GM21367 (cell line): ENCODE data around the gene LEFTY1.
"Not testable (repeated sequence)": the region's sequence is repeated elsewhere in the genome, so short reads cannot be mapped to it uniquely, and the experiment has no call there.

Source experiments
- ATAC-seq: cut with Tn5 transposase; IDR thresholded peaks from one replicate; pipeline ENCODE4 v1.9.1; 2021; ENCODE audit not compliant: unreplicated experiment

LEFTY1 gene

GRCh38 chr1:225850370-225850769 lies 38.6 kb downstream of the LEFTY1 start:
- ATAC-seq: no peak

DNA sequence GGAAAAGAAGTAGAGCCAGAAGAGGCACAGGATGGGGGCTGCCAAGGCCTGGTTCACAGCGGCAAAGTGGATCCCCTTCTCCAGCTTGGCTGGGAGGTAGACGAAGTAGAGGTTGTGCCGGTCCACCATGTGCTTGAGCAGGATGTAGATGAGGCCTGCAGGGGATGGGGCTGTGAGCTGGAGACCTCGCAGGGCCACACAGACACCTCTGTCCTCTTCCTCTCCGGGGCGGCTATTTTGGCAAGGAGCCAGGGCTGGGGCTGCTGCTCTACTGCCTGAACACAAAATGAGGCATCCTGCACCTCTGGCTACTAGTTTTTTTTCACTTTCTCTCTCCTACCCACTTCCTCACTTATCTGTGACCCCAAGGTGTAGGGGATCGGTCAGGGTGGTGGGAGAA lies 39.0 kb downstream of the LEFTY1 start:
- no peak for ATAC-seq

GRCh38 chr1:225848030-225848955 lies 40.7 kb downstream of the LEFTY1 start:
- peak; percentile 58 for ATAC-seq

DNA sequence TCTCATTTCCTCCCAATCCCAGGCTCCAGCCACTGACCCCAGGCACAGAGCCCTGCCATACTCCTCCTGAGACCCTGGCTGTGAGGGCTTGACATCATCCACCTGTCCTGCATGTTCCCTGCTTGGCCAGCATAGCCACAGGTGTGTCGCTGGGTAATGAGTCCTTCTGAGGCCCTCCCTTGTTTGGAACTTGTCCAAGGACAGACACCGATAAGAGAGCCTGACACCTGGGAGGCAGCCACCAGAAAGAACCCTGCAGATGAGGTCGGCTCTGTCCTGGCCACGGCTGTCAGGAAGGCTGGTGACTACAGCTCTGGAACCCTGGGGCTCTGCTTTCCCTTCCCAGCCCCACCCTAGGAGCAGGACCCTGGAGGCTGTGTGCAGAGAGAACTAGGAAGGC lies 41.3 kb downstream of the LEFTY1 start:
- peak; percentile 1 for ATAC-seq

DNA sequence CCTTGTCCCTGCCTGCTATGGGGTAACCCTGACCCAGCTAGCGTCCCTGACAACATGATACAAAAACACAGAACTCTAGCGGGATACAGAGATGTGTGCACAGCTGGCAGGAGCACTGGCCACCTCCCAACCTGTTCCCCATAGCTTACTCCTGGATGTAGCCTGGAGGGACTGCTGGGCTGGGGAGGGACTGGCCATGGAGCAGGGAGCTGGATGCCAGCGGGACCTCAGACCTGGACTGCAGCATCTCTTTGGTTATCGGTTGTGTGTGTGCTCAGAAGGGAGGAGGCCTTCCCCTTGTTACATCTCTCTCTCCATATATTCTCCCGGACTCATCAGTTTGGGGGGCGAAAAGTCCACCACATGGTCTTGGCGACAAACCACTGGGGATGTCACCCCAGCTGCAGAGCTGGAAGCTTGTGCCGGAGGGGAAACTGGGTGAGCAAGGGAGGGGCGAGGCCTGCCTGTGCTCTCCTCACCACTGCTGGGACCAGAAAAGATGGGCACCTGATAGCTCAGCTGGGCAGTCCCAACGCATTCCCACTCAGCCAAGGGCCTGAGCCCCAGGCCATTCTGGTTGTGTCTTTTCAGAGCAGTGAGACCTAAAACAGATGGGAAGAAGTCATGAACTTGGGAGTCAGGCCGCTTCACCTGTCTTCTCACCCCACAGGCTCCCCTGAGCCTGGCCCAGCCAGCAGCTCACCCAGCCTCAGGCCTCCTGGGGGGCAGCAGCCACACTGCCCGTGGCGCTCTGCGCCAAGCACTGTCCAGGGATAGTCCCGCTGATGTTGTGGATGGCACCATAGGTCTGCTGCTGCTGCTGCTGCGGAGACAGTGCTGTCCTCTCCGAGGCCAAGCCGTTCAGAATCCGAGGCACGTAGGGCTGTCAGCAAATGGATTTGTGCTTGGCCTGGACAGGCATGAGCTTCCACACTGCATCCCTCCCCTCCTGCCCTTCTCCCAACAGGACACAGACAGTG lies 42.3 kb downstream of the LEFTY1 start:
- ATAC-seq: no peak

GRCh38 chr1:225845571-225846259 lies 43.2 kb downstream of the LEFTY1 start:
- no peak for ATAC-seq

DNA sequence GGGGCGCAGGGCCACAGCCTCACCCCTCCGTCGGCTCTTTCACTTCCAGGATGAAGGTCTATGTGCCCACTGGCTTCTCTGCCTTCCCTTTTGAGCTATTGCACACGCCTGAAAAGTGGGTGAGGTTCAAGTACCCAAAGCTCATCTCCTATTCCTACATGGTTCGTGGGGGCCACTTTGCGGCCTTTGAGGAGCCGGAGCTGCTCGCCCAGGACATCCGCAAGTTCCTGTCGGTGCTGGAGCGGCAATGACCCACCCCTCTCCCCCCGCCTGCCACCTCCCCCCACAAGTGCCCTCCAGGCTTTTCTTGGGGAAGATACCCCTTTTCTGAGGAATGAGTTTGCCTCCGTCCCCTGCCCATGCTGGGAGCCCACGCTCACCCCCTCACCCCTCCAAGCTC lies 43.8 kb downstream of the LEFTY1 start:
- no peak for ATAC-seq

DNA sequence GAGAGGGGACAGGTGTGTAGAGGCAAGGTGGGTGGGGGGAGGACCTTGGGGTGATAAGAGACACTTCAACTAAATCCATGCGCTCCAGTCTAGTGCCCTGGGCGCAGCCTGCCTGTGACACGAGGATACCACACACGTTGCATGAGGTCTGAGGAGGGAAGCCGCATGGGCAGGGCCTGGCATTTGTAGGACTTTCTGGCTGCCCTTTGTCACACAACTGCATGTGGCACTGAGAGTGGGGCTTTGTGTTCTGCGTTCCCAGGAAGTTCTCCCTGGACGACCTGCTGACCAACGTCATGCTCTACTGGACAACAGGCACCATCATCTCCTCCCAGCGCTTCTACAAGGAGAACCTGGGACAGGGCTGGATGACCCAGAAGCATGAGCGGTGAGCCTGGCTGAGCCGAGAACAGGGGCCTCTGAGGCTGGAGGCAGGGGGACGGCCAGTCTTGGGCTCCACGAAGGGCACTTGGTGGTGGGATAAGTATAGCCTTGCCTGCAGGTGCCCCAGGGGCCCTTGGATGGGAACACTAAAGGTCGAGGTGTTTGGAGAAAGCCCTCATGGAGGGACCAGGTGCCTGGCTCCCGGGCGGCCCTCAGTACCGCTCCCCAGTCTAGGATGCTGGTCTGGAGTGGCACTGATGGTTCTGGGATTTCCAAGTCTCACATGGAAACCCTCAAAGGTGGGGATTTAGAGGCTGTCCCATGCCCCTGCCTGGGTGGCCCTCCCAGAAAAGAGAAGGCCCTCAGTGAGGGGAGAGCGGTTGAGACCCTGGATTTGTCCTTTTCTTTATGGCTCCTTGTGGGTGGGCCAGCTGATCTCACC lies 44.5 kb downstream of the LEFTY1 start:
- ATAC-seq: no peak

GRCh38 chr1:225843426-225843795 lies 45.5 kb downstream of the LEFTY1 start:
- ATAC-seq: no peak

DNA sequence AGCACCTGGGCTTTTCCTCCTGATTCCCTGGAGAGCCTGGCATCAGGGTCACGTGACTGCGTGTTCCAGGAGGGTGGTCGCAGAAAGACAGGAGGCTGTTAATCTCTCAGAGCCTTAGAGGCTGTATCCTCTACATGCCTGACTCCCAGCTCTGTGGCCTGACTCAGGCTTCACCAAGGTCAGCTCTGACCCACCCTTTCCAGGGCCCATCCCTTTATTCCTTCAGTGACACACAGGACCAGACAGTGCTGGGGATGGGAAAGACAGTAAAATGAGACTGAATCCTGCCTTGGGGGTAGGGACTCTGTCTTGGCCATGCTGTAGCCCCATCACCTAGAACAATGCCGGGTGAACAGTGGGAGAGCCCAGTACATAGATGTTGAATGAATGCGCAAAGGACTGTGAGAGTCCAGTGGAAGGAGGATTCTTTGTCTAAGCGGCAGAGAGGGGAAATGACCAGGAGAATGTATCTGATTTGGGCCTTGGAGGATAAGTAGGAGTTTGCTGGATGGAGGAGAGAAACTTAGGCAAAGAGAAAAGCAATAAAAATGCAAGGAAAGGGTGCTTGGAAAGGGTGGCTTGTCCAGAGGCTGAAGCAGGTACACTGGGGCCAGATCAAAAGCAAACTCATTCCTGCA lies 46.0 kb downstream of the LEFTY1 start:
- no peak for ATAC-seq

DNA sequence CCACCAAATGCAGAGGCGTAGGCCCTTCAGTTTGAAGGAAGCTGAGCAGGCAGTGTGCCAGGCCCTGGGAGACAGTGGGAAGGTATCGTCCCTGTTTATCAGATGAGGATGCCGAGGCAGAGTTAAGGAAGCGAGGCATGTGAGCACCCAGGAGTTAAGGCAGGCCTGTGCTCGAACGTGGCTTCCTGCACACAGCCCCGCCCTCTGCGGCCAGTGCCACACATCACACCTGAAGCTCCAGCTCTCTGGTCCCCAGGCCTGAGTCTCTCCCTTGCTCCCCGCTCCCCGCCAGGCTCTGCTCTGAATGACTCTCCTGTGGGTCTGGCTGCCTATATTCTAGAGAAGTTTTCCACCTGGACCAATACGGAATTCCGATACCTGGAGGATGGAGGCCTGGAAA lies 46.9 kb downstream of the LEFTY1 start:
- ATAC-seq: no peak

GRCh38 chr1:225840713-225841112 lies 48.2 kb downstream of the LEFTY1 start:
- ATAC-seq: no peak

DNA sequence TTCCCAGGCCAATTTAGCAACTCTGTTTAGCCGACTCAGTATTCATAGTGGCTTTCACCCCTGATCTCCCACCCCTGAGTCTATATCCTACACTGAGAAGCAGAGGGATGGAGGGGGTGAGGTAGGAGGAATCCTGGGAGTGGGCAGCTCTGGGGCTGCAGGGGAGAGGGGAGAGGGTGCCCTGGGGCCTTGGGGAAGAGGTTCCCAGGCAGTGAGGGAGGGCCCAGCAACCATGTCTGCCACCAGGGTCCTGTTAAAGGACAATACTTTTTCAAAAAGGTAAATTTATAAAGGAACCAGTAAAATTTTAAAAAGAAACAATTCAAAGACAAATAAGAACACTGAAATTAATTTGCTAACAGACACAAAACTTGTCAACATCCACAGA lies 48.7 kb downstream of the LEFTY1 start:
- no peak for ATAC-seq

GRCh38 chr1:225838793-225839192 lies 50.2 kb downstream of the LEFTY1 start:
- no peak for ATAC-seq

DNA sequence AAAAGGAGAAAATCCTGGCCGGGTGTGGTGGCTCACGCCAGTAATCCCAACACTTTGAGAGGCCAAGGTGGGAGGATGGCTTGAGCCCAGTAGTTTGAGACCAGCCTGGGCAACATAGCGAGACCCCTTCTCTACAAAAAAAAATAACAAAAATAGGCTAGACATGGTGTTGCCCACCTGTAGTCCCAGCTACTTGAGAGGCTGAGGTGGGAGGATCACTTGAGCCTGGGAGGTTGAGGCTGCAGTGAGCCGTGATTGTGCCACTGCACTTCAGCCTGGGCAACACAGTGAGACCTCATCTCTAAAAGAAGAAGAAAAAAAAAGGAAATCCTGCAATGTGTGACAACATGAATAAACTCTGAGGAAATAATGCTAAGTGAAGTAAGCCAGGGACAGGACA lies 52.6 kb downstream of the LEFTY1 start:
- ATAC-seq: not testable (repeated sequence)
